ENCODE results near the gene PPP1R7. TPM values are rescaled to one million over a fixed set of nuclear protein-coding genes. Genes with fewer than 3 reads are reported as not detected.
A peak's percentile ranks its signal among the peaks of the same experiment; 100 is the strongest.

Gene PPP1R7
- total and polyA plus RNA-seq, 9 of the 15 experiments (the other 6 are each of a cell fraction or from before 2014, with no cell fraction given), result 37.5 to 75.0 (median 50.5) TPM

DNA sequence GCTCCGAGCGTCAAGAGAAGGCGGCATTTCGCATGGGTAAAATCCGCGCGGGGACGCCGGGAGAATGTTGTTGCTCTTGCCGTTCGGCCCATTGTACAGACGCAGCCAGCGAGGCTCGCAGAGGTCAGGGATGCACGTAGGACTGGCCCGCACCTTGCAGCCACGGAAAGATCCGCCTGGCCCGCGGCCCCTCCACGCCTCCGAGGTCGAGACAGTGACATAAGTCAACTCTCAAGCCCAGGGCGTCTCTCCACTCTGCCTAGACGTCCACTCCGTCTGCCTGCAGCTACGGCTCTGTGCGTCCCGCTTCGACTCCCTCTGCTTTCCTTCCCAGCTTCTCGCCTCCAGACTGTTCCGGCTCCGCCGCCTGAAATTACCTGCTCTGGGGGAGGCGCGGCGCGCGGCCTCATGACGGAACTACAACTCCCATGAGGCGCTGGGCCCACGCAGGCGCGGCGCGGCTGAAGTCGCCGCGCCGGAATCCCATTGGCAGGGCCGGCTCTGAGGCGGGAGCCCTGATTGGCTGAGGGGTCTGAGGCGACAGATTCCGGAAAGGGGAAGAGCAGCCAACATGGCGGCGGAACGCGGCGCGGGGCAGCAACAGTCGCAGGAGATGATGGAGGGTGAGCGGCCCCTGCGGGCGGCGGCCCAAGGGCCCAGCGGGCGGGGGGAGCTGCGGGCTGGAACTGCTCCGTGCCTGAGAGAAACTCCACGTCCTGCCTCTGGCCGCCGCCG, at the start of gene PPP1R7 (continued):
- peak; percentile 50 for TF ChIP-seq TAF9B (IDR thresholded peaks at IDR 0.05; ENCODE audit: partially characterized antibody)
- TF ChIP-seq, protein P1, sequence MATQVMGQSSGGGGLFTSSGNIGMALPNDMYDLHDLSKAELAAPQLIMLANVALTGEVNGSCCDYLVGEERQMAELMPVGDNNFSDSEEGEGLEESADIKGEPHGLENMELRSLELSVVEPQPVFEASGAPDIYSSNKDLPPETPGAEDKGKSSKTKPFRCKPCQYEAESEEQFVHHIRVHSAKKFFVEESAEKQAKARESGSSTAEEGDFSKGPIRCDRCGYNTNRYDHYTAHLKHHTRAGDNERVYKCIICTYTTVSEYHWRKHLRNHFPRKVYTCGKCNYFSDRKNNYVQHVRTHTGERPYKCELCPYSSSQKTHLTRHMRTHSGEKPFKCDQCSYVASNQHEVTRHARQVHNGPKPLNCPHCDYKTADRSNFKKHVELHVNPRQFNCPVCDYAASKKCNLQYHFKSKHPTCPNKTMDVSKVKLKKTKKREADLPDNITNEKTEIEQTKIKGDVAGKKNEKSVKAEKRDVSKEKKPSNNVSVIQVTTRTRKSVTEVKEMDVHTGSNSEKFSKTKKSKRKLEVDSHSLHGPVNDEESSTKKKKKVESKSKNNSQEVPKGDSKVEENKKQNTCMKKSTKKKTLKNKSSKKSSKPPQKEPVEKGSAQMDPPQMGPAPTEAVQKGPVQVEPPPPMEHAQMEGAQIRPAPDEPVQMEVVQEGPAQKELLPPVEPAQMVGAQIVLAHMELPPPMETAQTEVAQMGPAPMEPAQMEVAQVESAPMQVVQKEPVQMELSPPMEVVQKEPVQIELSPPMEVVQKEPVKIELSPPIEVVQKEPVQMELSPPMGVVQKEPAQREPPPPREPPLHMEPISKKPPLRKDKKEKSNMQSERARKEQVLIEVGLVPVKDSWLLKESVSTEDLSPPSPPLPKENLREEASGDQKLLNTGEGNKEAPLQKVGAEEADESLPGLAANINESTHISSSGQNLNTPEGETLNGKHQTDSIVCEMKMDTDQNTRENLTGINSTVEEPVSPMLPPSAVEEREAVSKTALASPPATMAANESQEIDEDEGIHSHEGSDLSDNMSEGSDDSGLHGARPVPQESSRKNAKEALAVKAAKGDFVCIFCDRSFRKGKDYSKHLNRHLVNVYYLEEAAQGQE (IDR thresholded peaks at IDR 0.05; ENCODE audit: borderline replicate concordance), result peak; percentile 70
- TF ChIP-seq, protein P1 (CRISPR knock-in tag; IDR thresholded peaks at IDR 0.05; ENCODE audit: low read depth), result 0 out of 2 replicates have a peak, but pooled peaks have one; percentile 19
- no peak for TF ChIP-seq TCF3 (CRISPR knock-in tag; IDR thresholded peaks at IDR 0.05)
- peak; percentile 50 for TF ChIP-seq CTBP1 (IDR thresholded peaks at IDR 0.05; ENCODE audit: borderline replicate concordance)
- no peak for TF ChIP-seq ZNF407 (IDR thresholded peaks at IDR 0.05; ENCODE audit: low read depth)
- TF ChIP-seq FIP1L1 (IDR thresholded peaks at IDR 0.05; ENCODE audit: low read depth, low read length, poor library complexity, severe bottlenecking), result peak; percentile 38
- TF ChIP-seq, protein P2, sequence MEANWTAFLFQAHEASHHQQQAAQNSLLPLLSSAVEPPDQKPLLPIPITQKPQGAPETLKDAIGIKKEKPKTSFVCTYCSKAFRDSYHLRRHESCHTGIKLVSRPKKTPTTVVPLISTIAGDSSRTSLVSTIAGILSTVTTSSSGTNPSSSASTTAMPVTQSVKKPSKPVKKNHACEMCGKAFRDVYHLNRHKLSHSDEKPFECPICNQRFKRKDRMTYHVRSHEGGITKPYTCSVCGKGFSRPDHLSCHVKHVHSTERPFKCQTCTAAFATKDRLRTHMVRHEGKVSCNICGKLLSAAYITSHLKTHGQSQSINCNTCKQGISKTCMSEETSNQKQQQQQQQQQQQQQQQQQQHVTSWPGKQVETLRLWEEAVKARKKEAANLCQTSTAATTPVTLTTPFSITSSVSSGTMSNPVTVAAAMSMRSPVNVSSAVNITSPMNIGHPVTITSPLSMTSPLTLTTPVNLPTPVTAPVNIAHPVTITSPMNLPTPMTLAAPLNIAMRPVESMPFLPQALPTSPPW (CRISPR knock-in tag; IDR thresholded peaks at IDR 0.05), result peak; percentile 83

Data from K562 (cell line).